ENCODE data around the gene CAPZA2.
A peak's percentile ranks its signal among the peaks of the same experiment; 100 is the strongest.
"Not testable (repeated sequence)": the region's sequence is repeated elsewhere in the genome, so short reads cannot be mapped to it uniquely, and the experiment has no call there.

Gene CAPZA2

DNA sequence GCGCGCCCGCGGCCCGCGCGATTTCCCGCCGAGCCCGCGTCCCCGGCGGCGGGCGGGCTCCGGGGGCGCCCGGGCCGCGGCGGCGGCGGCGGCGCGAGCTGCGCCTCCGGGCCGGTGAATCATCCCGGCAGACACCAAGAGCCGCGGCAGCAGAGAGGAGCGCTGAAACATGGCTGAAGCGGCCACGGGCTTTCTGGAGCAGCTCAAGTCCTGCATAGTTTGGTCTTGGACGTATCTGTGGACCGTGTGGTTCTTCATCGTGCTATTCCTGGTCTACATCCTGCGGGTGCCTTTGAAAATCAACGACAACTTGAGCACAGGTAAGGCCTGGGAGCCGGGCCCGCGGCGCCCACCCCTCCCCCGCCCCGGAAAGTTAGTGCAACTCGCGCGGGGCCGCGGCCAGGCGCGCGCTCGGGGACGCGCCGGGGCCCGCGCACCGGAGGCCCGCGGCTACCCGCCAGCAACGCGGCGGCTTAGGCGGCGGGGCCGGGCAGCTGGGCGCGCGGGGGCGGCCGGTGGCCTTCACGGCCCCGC, 91.1 kb downstream of the CAPZA2 start, which contains the start of gene ST7:
ST7 (plus strand) TSS at position 130 of the 534 bp plus-strand sequence; CDS start at position 170, 40 bp downstream.
- Histone ChIP-seq H3K4me1 (ENCODE audit: control insufficient read depth, insufficient read depth, low read length) (peaks cover 14% of the 10 kb centered on the region), H3K27me3 (ENCODE audit: control insufficient read depth, insufficient read depth, low read length) (no peaks in the 10 kb centered on the region), H3K4me3 (ENCODE audit: low read length) (peak within 1 kb of the TSS; percentile 91), H3K9ac (ENCODE audit: low read length) (peak within 1 kb of the TSS; percentile 96), H3K27ac (ENCODE audit: low read depth, low read length) (peak within 1 kb of the TSS; percentile 97), H3K36me3 (ENCODE audit: control insufficient read depth, insufficient read depth, low read length) (no peaks in the 10 kb centered on the region)

DNA sequence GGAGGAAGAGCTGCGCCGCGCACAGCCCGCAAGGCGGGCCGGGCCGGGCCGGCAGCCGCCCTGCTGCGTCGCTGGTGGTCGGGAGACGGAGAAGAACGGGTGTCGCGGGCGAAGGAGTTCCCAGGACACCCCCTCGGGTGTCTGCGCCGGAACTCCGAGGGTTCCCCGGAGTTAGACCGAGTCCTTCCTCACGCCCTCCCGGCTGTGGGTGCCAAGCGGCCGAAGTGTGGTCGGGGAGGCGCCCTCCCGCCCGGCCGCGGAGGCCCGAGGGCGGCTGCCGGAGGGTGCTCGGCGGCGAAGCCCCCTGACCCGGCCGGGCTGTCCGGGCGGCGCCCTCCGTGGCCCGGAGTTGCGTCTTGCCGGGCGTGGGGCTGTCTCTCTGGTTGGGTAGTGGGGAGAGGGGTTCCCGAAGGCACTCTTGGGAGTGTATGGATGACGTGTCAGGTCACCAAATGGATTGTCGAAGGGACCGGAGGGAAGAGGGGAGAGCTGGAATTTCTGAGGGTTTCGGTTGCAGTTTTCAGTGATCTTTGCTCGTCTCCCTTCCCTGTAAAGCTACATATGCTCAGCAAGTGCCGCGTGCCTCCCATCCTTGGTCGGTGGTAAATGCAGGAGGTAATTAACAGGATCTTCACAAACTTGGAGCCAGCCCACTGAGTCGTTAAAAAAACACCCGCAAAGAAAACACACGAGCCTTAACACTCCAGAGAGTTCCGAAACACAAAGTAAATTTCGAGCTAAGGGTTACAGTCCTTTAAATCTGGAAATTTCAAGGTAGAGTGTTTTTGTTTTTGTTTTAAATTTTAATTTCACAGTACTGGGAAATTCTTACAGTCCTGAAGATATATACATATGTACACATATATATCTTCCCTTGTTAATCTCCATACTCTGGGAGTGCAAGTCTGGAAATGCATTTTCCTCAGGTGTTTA, 91.8 kb downstream of the CAPZA2 start:
- Histone ChIP-seq H3K27me3 (ENCODE audit: control insufficient read depth, insufficient read depth, low read length) (no peaks in the 10 kb centered on the region), H3K4me3 (ENCODE audit: low read length) (peak overlapping the region; percentile 90), H3K36me3 (ENCODE audit: control insufficient read depth, insufficient read depth, low read length) (no peaks in the 10 kb centered on the region), H3K9ac (ENCODE audit: low read length) (peak overlapping the region; percentile 96), H3K27ac (ENCODE audit: low read depth, low read length) (peak overlapping the region; percentile 97), H3K4me1 (ENCODE audit: control insufficient read depth, insufficient read depth, low read length) (peaks cover 14% of the 10 kb centered on the region)

DNA sequence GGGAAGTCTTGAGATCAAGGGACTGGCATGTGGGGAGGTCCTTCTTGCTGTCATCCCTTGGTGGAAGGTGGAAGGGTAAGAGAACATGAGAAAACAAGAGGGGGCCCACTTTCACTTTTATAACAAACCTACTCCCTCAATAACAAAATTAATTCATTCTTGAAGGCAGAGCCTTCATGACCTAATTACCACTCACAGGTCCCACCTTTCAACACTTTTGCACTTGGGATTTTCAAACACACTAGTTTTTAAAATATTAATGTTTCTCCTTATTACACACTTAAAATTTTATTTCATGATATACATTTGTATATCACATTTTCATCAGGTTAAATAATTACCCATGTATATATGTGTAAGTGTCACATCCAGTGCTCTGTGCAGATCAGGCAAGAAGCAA, 93.0 kb downstream of the CAPZA2 start:
- no peaks in the 10 kb centered on the region for H3K27me3 ChIP-seq (ENCODE audit: control insufficient read depth, insufficient read depth, low read length)
- H3K9ac ChIP-seq (ENCODE audit: low read length), result no peak overlapping the region
- peak overlapping the region; percentile 97 for H3K27ac ChIP-seq (ENCODE audit: low read depth, low read length)
- peak overlapping the region; percentile 2 for H3K4me3 ChIP-seq (ENCODE audit: low read length)
- peaks cover 14% of the 10 kb centered on the region for H3K4me1 ChIP-seq (ENCODE audit: control insufficient read depth, insufficient read depth, low read length)
- H3K36me3 ChIP-seq (ENCODE audit: control insufficient read depth, insufficient read depth, low read length), result no peaks in the 10 kb centered on the region

DNA sequence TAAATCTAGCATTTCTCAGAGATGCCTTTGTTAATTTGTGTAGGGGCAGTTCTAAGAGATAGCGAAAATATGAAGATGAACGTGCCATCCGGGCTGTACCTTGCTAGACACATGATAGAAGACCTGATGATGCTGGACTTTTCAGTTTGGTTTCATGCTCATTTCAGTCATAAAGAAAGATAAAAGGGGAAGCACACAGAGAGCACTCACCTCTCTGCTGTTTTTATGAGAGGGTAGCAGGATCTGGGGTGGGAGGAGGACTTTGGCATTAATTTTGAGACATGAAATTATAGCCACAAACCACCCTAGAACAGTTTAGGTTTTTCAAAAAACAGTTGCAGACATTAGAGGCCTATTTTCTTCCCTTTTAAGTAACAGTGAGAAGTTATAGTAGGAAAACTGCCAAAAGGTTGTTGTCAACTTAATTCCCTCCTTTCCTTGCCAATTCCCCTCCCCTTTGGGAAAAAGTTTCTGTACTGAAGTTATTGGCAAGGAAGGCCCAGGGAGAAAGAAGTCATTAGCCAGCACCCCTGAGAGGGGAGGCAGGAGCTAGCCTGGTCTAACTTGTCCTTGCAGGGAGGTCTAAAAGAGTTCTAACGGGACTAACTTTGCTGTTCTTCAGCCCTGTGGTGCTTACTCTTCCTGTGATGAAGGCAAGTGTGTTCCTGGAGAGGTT, 93.6 kb downstream of the CAPZA2 start:
- H3K4me1 ChIP-seq (ENCODE audit: control insufficient read depth, insufficient read depth, low read length), result peaks cover 14% of the 10 kb centered on the region
- H3K4me3 ChIP-seq (ENCODE audit: low read length), result no peak overlapping the region
- H3K9ac ChIP-seq (ENCODE audit: low read length), result no peak overlapping the region
- H3K27me3 ChIP-seq (ENCODE audit: control insufficient read depth, insufficient read depth, low read length), result no peaks in the 10 kb centered on the region
- no peaks in the 10 kb centered on the region for H3K36me3 ChIP-seq (ENCODE audit: control insufficient read depth, insufficient read depth, low read length)
- H3K27ac ChIP-seq (ENCODE audit: low read depth, low read length), result peak overlapping the region; percentile 97

DNA sequence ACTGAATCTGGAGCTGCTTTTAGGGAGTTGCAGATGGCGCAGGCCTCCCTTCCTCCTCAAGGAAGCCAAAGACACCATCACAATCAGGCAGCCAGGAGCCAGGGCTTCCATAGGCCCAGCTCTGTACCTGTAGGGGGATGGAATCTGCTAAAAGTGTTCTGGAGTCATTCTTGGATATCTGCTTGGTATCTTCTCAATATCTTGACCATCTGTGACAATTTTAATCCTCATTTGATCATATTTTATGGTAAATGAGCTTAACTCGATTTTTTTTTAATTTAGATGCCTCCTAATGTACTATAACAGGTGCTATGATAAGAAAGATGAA, 94.1 kb downstream of the CAPZA2 start:
- no peak overlapping the region for H3K9ac ChIP-seq (ENCODE audit: low read length)
- no peak overlapping the region for H3K4me3 ChIP-seq (ENCODE audit: low read length)
- H3K4me1 ChIP-seq (ENCODE audit: control insufficient read depth, insufficient read depth, low read length), result peaks cover 14% of the 10 kb centered on the region
- H3K27me3 ChIP-seq (ENCODE audit: control insufficient read depth, insufficient read depth, low read length), result no peaks in the 10 kb centered on the region
- peak overlapping the region; percentile 97 for H3K27ac ChIP-seq (ENCODE audit: low read depth, low read length)
- H3K36me3 ChIP-seq (ENCODE audit: control insufficient read depth, insufficient read depth, low read length), result no peaks in the 10 kb centered on the region

DNA sequence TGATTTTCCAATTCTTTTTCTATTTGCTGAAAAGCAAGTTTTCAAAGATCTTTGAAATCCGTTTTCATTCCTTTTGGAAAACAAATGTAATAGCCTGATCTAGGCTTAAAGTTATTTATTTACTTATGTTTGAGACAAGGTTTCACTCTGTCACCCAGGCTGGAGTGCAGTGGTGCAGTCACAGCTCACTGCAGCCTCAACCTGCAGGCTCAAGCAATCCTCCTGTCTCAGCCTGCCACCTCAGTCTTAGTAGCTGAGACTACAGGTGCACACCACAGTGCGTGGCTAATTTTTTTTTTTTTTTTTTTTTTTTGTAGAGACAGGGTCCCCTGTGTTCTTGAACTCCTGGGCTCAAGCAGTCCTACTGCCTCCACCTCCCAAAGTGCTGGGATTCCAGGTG, 95.5 kb downstream of the CAPZA2 start:
- Histone ChIP-seq H3K9ac (ENCODE audit: low read length) (no peak overlapping the region), H3K27ac (ENCODE audit: low read depth, low read length) (no peak overlapping the region), H3K4me1 (ENCODE audit: control insufficient read depth, insufficient read depth, low read length) (peaks cover 14% of the 10 kb centered on the region), H3K36me3 (ENCODE audit: control insufficient read depth, insufficient read depth, low read length) (no peaks in the 10 kb centered on the region), H3K4me3 (ENCODE audit: low read length) (no peak overlapping the region), H3K27me3 (ENCODE audit: control insufficient read depth, insufficient read depth, low read length) (no peaks in the 10 kb centered on the region)

DNA sequence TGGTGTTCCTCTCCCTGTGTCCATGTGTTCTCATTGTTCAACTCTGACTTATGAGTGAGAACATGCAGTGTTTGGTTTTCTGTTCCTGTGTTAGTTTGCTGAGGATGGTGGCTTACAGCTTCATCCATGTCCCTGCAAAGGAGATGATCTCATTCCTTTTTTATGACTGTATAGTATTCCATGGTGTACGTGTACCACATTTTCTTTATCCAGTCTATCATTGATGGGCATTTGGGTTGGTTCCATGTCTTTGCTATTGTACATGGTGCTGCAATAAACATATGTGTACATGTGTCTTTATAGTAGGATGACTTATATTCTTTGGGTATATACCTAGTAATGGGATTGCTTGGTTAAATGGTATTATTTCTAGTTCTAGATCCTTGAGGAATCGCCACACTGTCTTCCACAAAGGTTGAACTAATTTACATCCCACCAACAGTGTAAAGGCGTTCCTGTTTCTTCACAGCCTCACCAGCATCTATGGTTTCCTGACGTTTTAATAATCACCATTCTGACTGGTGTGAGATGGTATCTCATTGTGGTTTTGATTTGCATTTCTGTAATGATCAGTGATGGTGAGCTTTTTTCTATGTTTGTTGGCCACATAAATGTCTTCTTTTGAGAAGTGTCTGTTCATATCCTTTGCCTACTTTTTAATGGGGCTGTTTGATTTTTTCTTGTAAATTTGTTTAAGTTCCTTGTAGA, 99.7 kb downstream of the CAPZA2 start:
- not testable (repeated sequence) for H3K27me3 ChIP-seq (ENCODE audit: control insufficient read depth, insufficient read depth, low read length); H3K27ac ChIP-seq (ENCODE audit: low read depth, low read length); H3K36me3 ChIP-seq (ENCODE audit: control insufficient read depth, insufficient read depth, low read length); H3K9ac ChIP-seq (ENCODE audit: low read length); H3K4me1 ChIP-seq (ENCODE audit: control insufficient read depth, insufficient read depth, low read length); H3K4me3 ChIP-seq (ENCODE audit: low read length)

DNA sequence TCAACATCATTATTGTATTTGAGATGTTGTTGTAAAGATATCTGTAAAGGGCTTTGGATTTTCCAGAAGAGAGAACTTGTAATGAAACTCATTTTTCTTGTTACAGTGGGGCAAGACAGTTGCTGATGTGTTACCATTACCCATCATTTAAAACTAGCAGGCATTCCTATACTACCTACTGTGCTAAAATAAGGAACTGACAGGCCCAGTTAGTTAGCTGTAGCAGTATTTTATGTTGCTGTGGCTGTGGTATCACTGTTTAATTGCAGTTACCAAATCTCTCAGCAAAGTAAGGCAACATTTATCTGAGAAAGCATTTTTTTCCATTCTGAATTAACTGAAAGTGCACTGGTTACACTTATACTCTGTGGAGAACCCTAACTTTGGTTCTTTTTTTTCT, 100.8 kb downstream of the CAPZA2 start:
- H3K27me3 ChIP-seq (ENCODE audit: control insufficient read depth, insufficient read depth, low read length), result no peaks in the 10 kb centered on the region
- H3K4me1 ChIP-seq (ENCODE audit: control insufficient read depth, insufficient read depth, low read length), result peaks cover 2% of the 10 kb centered on the region
- no peaks in the 10 kb centered on the region for H3K36me3 ChIP-seq (ENCODE audit: control insufficient read depth, insufficient read depth, low read length)
- no peak overlapping the region for H3K4me3 ChIP-seq (ENCODE audit: low read length)
- no peak overlapping the region for H3K9ac ChIP-seq (ENCODE audit: low read length)
- no peak overlapping the region for H3K27ac ChIP-seq (ENCODE audit: low read depth, low read length)

DNA sequence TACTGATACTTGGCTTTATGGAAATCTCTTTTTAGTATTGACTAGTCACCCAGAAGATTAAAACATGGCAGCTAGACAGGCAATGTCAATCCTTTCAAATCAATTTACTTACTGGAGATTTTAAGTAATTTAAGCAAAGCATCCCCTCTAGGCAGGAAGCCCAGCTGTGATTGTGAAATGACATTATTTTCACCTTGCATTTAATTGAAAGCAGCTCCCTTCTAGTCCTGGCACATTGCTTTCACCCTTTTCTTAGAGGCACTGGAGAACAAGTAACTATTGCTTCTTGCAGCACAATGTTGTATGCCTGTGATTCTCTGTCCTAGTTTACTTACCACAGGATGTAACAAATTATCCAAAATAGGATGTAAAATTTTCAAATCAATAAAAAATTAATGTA, 104.2 kb downstream of the CAPZA2 start:
- H3K27me3 ChIP-seq (ENCODE audit: control insufficient read depth, insufficient read depth, low read length), result no peaks in the 10 kb centered on the region
- H3K4me3 ChIP-seq (ENCODE audit: low read length), result no peak overlapping the region
- H3K9ac ChIP-seq (ENCODE audit: low read length), result no peak overlapping the region
- H3K27ac ChIP-seq (ENCODE audit: low read depth, low read length), result no peak overlapping the region
- peaks cover 2% of the 10 kb centered on the region for H3K4me1 ChIP-seq (ENCODE audit: control insufficient read depth, insufficient read depth, low read length)
- H3K36me3 ChIP-seq (ENCODE audit: control insufficient read depth, insufficient read depth, low read length), result no peaks in the 10 kb centered on the region

DNA sequence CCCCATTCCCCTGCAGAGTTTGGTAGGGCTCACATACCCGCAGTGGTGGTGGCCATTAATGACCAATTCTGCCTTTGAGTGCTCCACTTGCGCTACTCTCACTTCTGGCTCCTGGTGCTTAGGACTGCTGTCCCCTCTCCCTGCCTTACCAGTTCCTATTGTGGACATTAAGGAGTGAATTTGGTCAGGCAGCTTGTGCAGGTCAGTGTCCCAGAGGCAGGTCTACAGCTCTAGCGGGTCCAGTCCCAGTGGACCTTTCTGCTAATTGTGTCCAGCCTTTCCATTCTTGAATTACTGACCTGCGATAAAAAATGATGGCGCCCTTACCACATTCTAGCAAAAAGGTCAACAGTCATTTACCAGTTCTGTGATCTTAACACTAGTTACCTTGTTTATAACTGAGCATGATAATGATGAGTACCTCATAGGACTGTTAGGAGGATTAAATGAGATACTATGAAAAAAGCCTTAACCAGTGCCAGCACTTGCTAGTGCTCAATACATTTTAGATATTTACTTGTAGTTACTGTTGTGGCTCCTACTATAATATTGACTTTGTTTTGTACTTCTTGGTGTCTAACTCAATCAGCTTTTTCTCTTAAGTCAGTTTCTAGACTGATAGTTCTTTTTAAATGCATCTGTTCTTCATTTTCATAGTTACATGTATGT, 105.0 kb downstream of the CAPZA2 start:
- H3K4me1 ChIP-seq (ENCODE audit: control insufficient read depth, insufficient read depth, low read length), result peaks cover 2% of the 10 kb centered on the region
- H3K27me3 ChIP-seq (ENCODE audit: control insufficient read depth, insufficient read depth, low read length), result no peaks in the 10 kb centered on the region
- H3K36me3 ChIP-seq (ENCODE audit: control insufficient read depth, insufficient read depth, low read length), result no peaks in the 10 kb centered on the region
- no peak overlapping the region for H3K4me3 ChIP-seq (ENCODE audit: low read length)
- H3K27ac ChIP-seq (ENCODE audit: low read depth, low read length), result no peak overlapping the region
- H3K9ac ChIP-seq (ENCODE audit: low read length), result no peak overlapping the region

DNA sequence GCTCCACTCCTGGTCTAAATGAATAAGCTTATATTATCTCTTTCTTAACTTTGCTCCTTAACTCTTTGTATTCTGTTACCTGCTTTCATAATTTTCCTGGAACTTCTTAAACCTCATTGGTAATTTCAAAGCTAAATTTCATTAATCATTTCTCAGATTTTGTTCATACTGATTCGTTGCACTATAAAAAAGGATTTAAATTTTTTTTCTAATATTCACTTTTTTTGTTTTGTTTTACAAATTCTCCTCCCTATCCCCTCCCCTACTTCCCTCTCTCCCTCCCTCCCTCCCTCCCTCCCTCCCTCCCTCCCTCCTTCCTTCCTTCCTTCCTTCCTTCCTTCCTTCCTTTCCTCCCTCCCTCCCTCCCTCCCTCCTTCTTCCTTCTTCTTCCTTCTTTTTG, 105.6 kb downstream of the CAPZA2 start:
- no peaks in the 10 kb centered on the region for H3K27me3 ChIP-seq (ENCODE audit: control insufficient read depth, insufficient read depth, low read length)
- H3K36me3 ChIP-seq (ENCODE audit: control insufficient read depth, insufficient read depth, low read length), result no peaks in the 10 kb centered on the region
- H3K27ac ChIP-seq (ENCODE audit: low read depth, low read length), result no peak overlapping the region
- peaks cover 2% of the 10 kb centered on the region for H3K4me1 ChIP-seq (ENCODE audit: control insufficient read depth, insufficient read depth, low read length)
- H3K4me3 ChIP-seq (ENCODE audit: low read length), result no peak overlapping the region
- H3K9ac ChIP-seq (ENCODE audit: low read length), result no peak overlapping the region

DNA sequence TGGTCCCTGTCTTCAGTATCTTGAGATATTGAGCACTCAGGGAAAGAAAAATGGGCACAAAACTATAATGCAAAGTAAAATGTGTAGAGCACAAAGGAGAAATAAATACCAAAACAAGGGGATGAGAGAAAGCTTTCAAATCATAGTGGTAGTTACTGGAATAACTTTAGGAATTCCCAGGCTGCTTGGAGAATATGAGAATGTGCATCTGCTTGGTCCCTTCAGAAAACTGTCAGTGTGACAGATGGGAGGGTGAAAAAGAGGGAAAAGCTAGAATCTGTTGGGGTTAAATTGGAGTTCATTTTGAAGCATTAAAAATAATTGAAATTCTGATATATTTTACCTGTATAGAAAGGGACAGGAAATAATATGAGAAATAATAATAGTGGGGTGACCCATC, 106.2 kb downstream of the CAPZA2 start:
- Histone ChIP-seq H3K27ac (ENCODE audit: low read depth, low read length) (no peak overlapping the region), H3K4me1 (ENCODE audit: control insufficient read depth, insufficient read depth, low read length) (peaks cover 2% of the 10 kb centered on the region), H3K9ac (ENCODE audit: low read length) (no peak overlapping the region), H3K4me3 (ENCODE audit: low read length) (no peak overlapping the region), H3K27me3 (ENCODE audit: control insufficient read depth, insufficient read depth, low read length) (no peaks in the 10 kb centered on the region), H3K36me3 (ENCODE audit: control insufficient read depth, insufficient read depth, low read length) (no peaks in the 10 kb centered on the region)

Measured in rectal smooth muscle tissue (tissue), 1 donor.